WTC11 (cell line): ENCODE measurements around the gene NDUFS6. TPM values are rescaled to one million over a fixed set of nuclear protein-coding genes. Genes with fewer than 3 reads are reported as not detected.

Source experiments
- ATAC-seq: fragments of 200-7000 bp; cut with Tn5 transposase; 2 replicates; pipeline ENCODE4 v1.10.0; 2021; ENCODE audit warnings: mild to moderate bottlenecking, moderate library complexity
- CTCF ChIA-PET: fragments of 300-600 bp; sonication (Branson Sonifier 250); formaldehyde crosslinking; loops from one replicate; lab custom pipeline; 2021; ENCODE audit warnings: antibody characterized with exemption; lab: Charles Lee
- POLR2A ChIA-PET: fragments of 350-600 bp; sonication (Branson Sonifier 250); formaldehyde crosslinking; loops from one replicate; lab custom pipeline; 2021; ENCODE audit warnings: antibody characterized with exemption; lab: Charles Lee
- DNase-seq: peaks from one replicate; pipeline ENCODE4 v3.0.0; 2021; ENCODE audit warnings: low spot score
- H3K27ac Mint-ChIP-seq: 2 replicates; pipeline ENCODE4 v1.8.0; 2021; ENCODE audit warnings: mixed read lengths
- H3K27me3 Mint-ChIP-seq: 2 replicates; pipeline ENCODE4 v1.8.0; 2021; ENCODE audit warnings: low read depth, mild to moderate bottlenecking, moderate library complexity, mixed read lengths
- H3K36me3 Mint-ChIP-seq: 2 replicates; pipeline ENCODE4 v1.8.0; 2021; ENCODE audit warnings: mixed read lengths
- H3K4me1 Mint-ChIP-seq: 2 replicates; pipeline ENCODE4 v1.8.0; 2022; ENCODE audit warnings: mixed read lengths
- H3K4me3 Mint-ChIP-seq: 2 replicates; pipeline ENCODE4 v1.8.0; 2021; ENCODE audit warnings: mild to moderate bottlenecking, moderate library complexity, mixed read lengths
- H3K9me3 Mint-ChIP-seq: 2 replicates; pipeline ENCODE4 v1.8.0; 2021; ENCODE audit warnings: mixed read lengths
- ATF1 ChIP-seq: sonication (generic); formaldehyde crosslinking; IDR thresholded peaks from 2 replicates; pipeline ENCODE4 v1.8.1; 2023; ENCODE audit warnings: mild to moderate bottlenecking, moderate library complexity, missing genetic modification reagents
- CDX4 ChIP-seq: fragments of 250-450 bp; sonication (Bioruptor Pico); IDR thresholded peaks from 2 replicates; pipeline ENCODE4 v1.9.0; 2021; ENCODE audit warnings: moderate library complexity, mild to moderate bottlenecking, inconsistent platforms, borderline replicate concordance
- CREM ChIP-seq: sonication (generic); formaldehyde crosslinking; IDR thresholded peaks from 2 replicates; pipeline ENCODE4 v1.8.1; 2022; ENCODE audit warnings: mild to moderate bottlenecking, missing genetic modification reagents, moderate library complexity
- FOXP1 ChIP-seq: sonication (generic); formaldehyde crosslinking; IDR thresholded peaks from 2 replicates; pipeline ENCODE4 v1.8.0; 2022; ENCODE audit warnings: missing genetic modification reagents, mild to moderate bottlenecking, moderate library complexity, borderline replicate concordance
- GTF2I ChIP-seq: fragments of 250-450 bp; sonication (Bioruptor Pico); conservative IDR thresholded peaks from 2 replicates; pipeline ENCODE4 v1.4.0; 2021; ENCODE audit warnings: mild to moderate bottlenecking
- JAZF1 ChIP-seq: fragments of 250-450 bp; sonication (Bioruptor Pico); IDR thresholded peaks from 2 replicates; pipeline ENCODE4 v1.9.0; 2021; ENCODE audit warnings: moderate library complexity, mild to moderate bottlenecking, inconsistent platforms
- JUN ChIP-seq: sonication (generic); formaldehyde crosslinking; IDR thresholded peaks from 2 replicates; pipeline ENCODE4 v1.8.0; 2023; ENCODE audit warnings: mild to moderate bottlenecking, missing genetic modification reagents
- KAT7 ChIP-seq: sonication (generic); formaldehyde crosslinking; IDR thresholded peaks from 2 replicates; pipeline ENCODE4 v1.8.1; 2023; ENCODE audit warnings: missing genetic modification reagents, mild to moderate bottlenecking, borderline replicate concordance
- MYBL2 ChIP-seq: sonication (generic); formaldehyde crosslinking; IDR thresholded peaks from 2 replicates; pipeline ENCODE4 v1.8.1; 2023; ENCODE audit warnings: mild to moderate bottlenecking, moderate library complexity, missing genetic modification reagents
- NR3C1 ChIP-seq: sonication (generic); formaldehyde crosslinking; conservative IDR thresholded peaks from 2 replicates; pipeline ENCODE4 v1.8.1; 2023; ENCODE audit warnings: low read depth, mild to moderate bottlenecking, missing genetic modification reagents
- RORB ChIP-seq: fragments of 250-450 bp; sonication (Bioruptor Pico); IDR thresholded peaks from 2 replicates; pipeline ENCODE4 v1.9.0; 2021; ENCODE audit warnings: mild to moderate bottlenecking
- STAT6 ChIP-seq: sonication (generic); formaldehyde crosslinking; conservative IDR thresholded peaks from 2 replicates; pipeline ENCODE4 v1.8.1; 2023; ENCODE audit warnings: mild to moderate bottlenecking, low read depth, missing genetic modification reagents, moderate library complexity
- TEAD1 ChIP-seq: sonication (generic); formaldehyde crosslinking; IDR thresholded peaks from 2 replicates; pipeline ENCODE4 v1.8.0; 2022; ENCODE audit warnings: mild to moderate bottlenecking, missing genetic modification reagents
- TEAD4 ChIP-seq: sonication (generic); formaldehyde crosslinking; IDR thresholded peaks from 2 replicates; pipeline ENCODE4 v1.8.0; 2022; ENCODE audit warnings: mild to moderate bottlenecking, missing genetic modification reagents
- ZMAT4 ChIP-seq: fragments of 250-450 bp; sonication (Bioruptor Pico); IDR thresholded peaks from 2 replicates; pipeline ENCODE4 v1.9.0; 2021; ENCODE audit warnings: mild to moderate bottlenecking
- ZNF219 ChIP-seq: sonication (generic); formaldehyde crosslinking; IDR thresholded peaks from 2 replicates; pipeline ENCODE4 v1.8.0; 2023; ENCODE audit warnings: missing genetic modification reagents, mild to moderate bottlenecking, borderline replicate concordance
- ZNF425 ChIP-seq: fragments of 250-450 bp; sonication (Bioruptor Pico); conservative IDR thresholded peaks from 2 replicates; pipeline ENCODE4 v1.9.0; 2021; ENCODE audit warnings: mild to moderate bottlenecking
- ZNF532 ChIP-seq: fragments of 250-450 bp; sonication (Bioruptor Pico); IDR thresholded peaks from 2 replicates; pipeline ENCODE4 v1.9.0; 2021; ENCODE audit warnings: mild to moderate bottlenecking, borderline replicate concordance
- ZSCAN18 ChIP-seq: fragments of 250-450 bp; sonication (Bioruptor Pico); IDR thresholded peaks from 2 replicates; pipeline ENCODE4 v2.1.2; 2022; ENCODE audit warnings: mild to moderate bottlenecking, moderate library complexity
- total RNA-seq: library from RNA; stranded (reverse); gene quantifications from 3 replicates; pipeline ENCODE4 v1.2.3, GENCODE V29; 2021
- TF ChIP-seq, protein P1 (sequence below): sonication (generic); formaldehyde crosslinking; IDR thresholded peaks from 2 replicates; pipeline ENCODE4 v1.8.0; 2023; ENCODE audit warnings: missing genetic modification reagents

NDUFS6 gene
- total RNA-seq, 1 experiment from 2014 or later, result 84.3 TPM

DNA sequence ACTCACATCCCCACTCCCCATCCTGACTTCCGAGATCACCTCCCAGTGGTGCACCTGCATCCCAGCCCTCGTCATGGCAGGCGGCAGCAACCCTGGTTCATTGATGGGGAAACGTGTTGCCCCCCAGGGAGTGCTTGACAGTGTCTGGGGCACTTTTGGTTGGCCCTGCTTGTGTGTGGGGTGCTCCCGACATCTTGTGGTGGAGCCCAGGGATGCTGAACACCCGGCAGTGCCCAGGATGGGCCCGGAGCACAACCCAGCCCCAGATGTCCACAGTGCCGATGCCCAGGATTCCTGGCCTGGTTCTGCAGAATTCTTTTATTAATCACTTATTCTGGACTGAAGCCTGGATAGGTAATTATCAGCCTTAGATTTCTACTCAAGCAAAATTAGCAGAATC lies 5.3 kb upstream of the NDUFS6 start:
- POLR2A ChIA-PET, result interaction anchor here (0.6 kb wide), 1 partner anchor 127 kb away, joined by 3 read pairs; no protein-coding TSS in a partner anchor
- Mint-ChIP-seq H3K9me3 (no peaks in the 10 kb centered on the region), H3K4me3 (no peak overlapping the region), H3K27ac (no peak overlapping the region), H3K4me1 (peaks cover 15% of the 10 kb centered on the region), H3K27me3 (no peaks in the 10 kb centered on the region), H3K36me3 (peaks cover 20% of the 10 kb centered on the region)
- no peak for DNase-seq
- no peak for ATAC-seq
- CTCF ChIA-PET, result no interaction called here
- TF ChIP-seq, protein P1, sequence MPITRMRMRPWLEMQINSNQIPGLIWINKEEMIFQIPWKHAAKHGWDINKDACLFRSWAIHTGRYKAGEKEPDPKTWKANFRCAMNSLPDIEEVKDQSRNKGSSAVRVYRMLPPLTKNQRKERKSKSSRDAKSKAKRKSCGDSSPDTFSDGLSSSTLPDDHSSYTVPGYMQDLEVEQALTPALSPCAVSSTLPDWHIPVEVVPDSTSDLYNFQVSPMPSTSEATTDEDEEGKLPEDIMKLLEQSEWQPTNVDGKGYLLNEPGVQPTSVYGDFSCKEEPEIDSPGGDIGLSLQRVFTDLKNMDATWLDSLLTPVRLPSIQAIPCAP (CRISPR knock-in tag), result no peak
- no peak for TF ChIP-seq FOXP1 (CRISPR knock-in tag)
- no peak for TF ChIP-seq ZNF219 (CRISPR knock-in tag)
- TF ChIP-seq STAT6, result no peak
- TF ChIP-seq CREM (CRISPR knock-in tag), result no peak
- no peak for TF ChIP-seq JAZF1
- no peak for TF ChIP-seq RORB (CRISPR knock-in tag)
- no peak for TF ChIP-seq CDX4
- TF ChIP-seq TEAD4 (CRISPR knock-in tag), result no peak
- no peak for TF ChIP-seq ZNF532 (CRISPR knock-in tag)
- no peak for TF ChIP-seq ZSCAN18 (CRISPR knock-in tag)
- no peak for TF ChIP-seq MYBL2 (CRISPR knock-in tag)
- no peak for TF ChIP-seq ZNF425 (CRISPR knock-in tag)
- TF ChIP-seq TEAD1 (CRISPR knock-in tag), result no peak
- TF ChIP-seq ZMAT4, result no peak
- TF ChIP-seq JUN, result no peak
- TF ChIP-seq KAT7 (CRISPR knock-in tag), result no peak
- no peak for TF ChIP-seq GTF2I
- TF ChIP-seq ATF1 (CRISPR knock-in tag), result no peak
- TF ChIP-seq NR3C1 (CRISPR knock-in tag), result no peak
